Neural cell (in vitro differentiated cells): ENCODE results near the gene TBC1D10A. TPM values are rescaled to one million over a fixed set of nuclear protein-coding genes. Genes with fewer than 3 reads are reported as not detected.

Source experiments
- H2AFZ ChIP-seq: fragments of 200-600, 300-800 bp; sonication (generic), shearing (Covaris generic); 2 replicates; pipeline ENCODE4 v1.6.0; 2014; ENCODE audit warnings: low read depth, mild to moderate bottlenecking, antibody characterized with exemption, low read length, moderate library complexity
- H3F3A ChIP-seq: fragments of 200-600 bp; shearing (Covaris generic); 2 replicates; pipeline ENCODE4 v1.6.1; 2016; ENCODE audit warnings: mild to moderate bottlenecking, moderate library complexity, mixed read lengths, antibody characterized with exemption, low read length; ENCODE audit not compliant: insufficient read depth, poor library complexity, severe bottlenecking
- H3K27ac ChIP-seq: fragments of 200-600, 300-800 bp; sonication (generic), shearing (Covaris generic); 2 replicates; pipeline ENCODE4 v1.5.1; 2014; ENCODE audit warnings: mild to moderate bottlenecking, low read length, moderate library complexity
- H3K27me3 ChIP-seq: fragments of 300-800, 200-600 bp; sonication (generic), shearing (Covaris generic); 2 replicates; pipeline ENCODE4 v1.6.0; 2014; ENCODE audit warnings: mild to moderate bottlenecking, low read depth, low read length, moderate library complexity; ENCODE audit not compliant: insufficient read depth
- H3K36me3 ChIP-seq: fragments of 300-800, 200-600 bp; sonication (generic), shearing (Covaris generic); 2 replicates; pipeline ENCODE4 v1.5.1; 2014; ENCODE audit warnings: mild to moderate bottlenecking, antibody characterized with exemption, low read length, moderate library complexity; ENCODE audit not compliant: insufficient read depth
- H3K4me2 ChIP-seq: fragments of 300-800, 200-600 bp; sonication (generic), shearing (Covaris generic); 2 replicates; pipeline ENCODE4 v1.6.0; 2014; ENCODE audit warnings: mild to moderate bottlenecking, low read length
- H3K4me3 ChIP-seq: fragments of 300-800, 200-600 bp; sonication (generic), shearing (Covaris generic); 2 replicates; pipeline ENCODE4 v1.5.1; 2014; ENCODE audit warnings: mild to moderate bottlenecking, low read length, moderate library complexity
- H3K79me2 ChIP-seq: fragments of 200-600 bp; shearing (Covaris generic); replicated peaks from 2 replicates; pipeline ENCODE4 v1.6.0; 2014; ENCODE audit warnings: mild to moderate bottlenecking, low read length, moderate library complexity; ENCODE audit not compliant: insufficient read depth
- H3K9ac ChIP-seq: fragments of 300-800, 200-600 bp; sonication (generic), shearing (Covaris generic); 2 replicates; pipeline ENCODE4 v1.6.1; 2016; ENCODE audit warnings: mild to moderate bottlenecking, low read length, mixed read lengths
- H3K9me2 ChIP-seq: fragments of 200-600 bp; shearing (Covaris generic); 2 replicates; pipeline ENCODE4 v1.6.1; 2016; ENCODE audit warnings: mild to moderate bottlenecking, low read length, mixed read lengths; ENCODE audit not compliant: insufficient read depth
- H3K9me3 ChIP-seq: fragments of 200-600, 300-800 bp; sonication (generic), shearing (Covaris generic); 2 replicates; pipeline ENCODE4 v1.6.1; 2016; ENCODE audit warnings: mild to moderate bottlenecking, mixed run types, low read length, moderate library complexity, mixed read lengths
- H4K20me1 ChIP-seq: fragments of 200-600 bp; shearing (Covaris generic); 2 replicates; pipeline ENCODE4 v1.6.1; 2016; ENCODE audit warnings: mild to moderate bottlenecking, mixed run types; ENCODE audit not compliant: insufficient read depth
- CTCF ChIP-seq: fragments of 450-650 bp; IDR thresholded peaks from 2 replicates; pipeline ENCODE4 v1.5.1; 2014; ENCODE audit warnings: antibody characterized with exemption, mild to moderate bottlenecking, moderate library complexity; ENCODE audit not compliant: poor library complexity, severe bottlenecking
- EP300 ChIP-seq: fragments of 450-650 bp; conservative IDR thresholded peaks from 2 replicates; pipeline ENCODE4 v1.6.1; 2014; ENCODE audit warnings: antibody characterized with exemption, mild to moderate bottlenecking, moderate library complexity; ENCODE audit not compliant: poor library complexity, severe bottlenecking
- EZH2 ChIP-seq: fragments of 200-600, 300-800 bp; shearing (Covaris generic), sonication (generic); IDR thresholded peaks from 2 replicates; pipeline ENCODE4 v1.6.1; 2014; ENCODE audit warnings: antibody characterized with exemption, low read length, borderline replicate concordance, mild to moderate bottlenecking; ENCODE audit not compliant: insufficient read depth, poor library complexity, severe bottlenecking
- MXI1 ChIP-seq: fragments of 450-650 bp; conservative IDR thresholded peaks from 2 replicates; pipeline ENCODE4 v1.6.1; 2014; ENCODE audit warnings: antibody characterized with exemption, mild to moderate bottlenecking; ENCODE audit not compliant: poor library complexity, severe bottlenecking
- POLR2AphosphoS5 ChIP-seq: IDR thresholded peaks from 2 replicates; pipeline ENCODE4 v1.6.1; 2012
- RAD21 ChIP-seq: fragments of 450-650 bp; conservative IDR thresholded peaks from 2 replicates; pipeline ENCODE4 v1.6.1; 2014; ENCODE audit warnings: antibody characterized with exemption, mild to moderate bottlenecking, moderate library complexity
- REST ChIP-seq: IDR thresholded peaks from 2 replicates; pipeline ENCODE4 v1.6.1; 2012; ENCODE audit warnings: borderline replicate concordance
- SMC3 ChIP-seq: fragments of 450-650 bp; conservative IDR thresholded peaks from 2 replicates; pipeline ENCODE4 v1.6.1; 2014; ENCODE audit warnings: antibody characterized with exemption, mild to moderate bottlenecking, moderate library complexity; ENCODE audit not compliant: poor library complexity
- TAF1 ChIP-seq: IDR thresholded peaks from 2 replicates; pipeline ENCODE4 v1.6.1; 2012; ENCODE audit warnings: low read depth
- polyA plus RNA-seq: library from polyadenylated mRNA; depleted of rRNA; stranded (reverse); fragments of >200 nt; gene quantifications from 2 replicates; pipeline ENCODE4 v1.2.3, GENCODE V29; 2014

The TBC1D10A gene
- polyA plus RNA-seq, 1 donor from 2014 or later: 11.9 TPM

GRCh38 chr22:30310881-30311771 lies 15.6 kb downstream of the TBC1D10A start:
- no peaks in the 10 kb centered on the region for H4K20me1 ChIP-seq
- H3K4me2 ChIP-seq: no peak overlapping the region

More at GRCh38 chr22:30310881-30311771, 15.6 kb downstream of the TBC1D10A start:
- Histone ChIP-seq H3K27me3 (no peaks in the 10 kb centered on the region), H2AFZ (no peak overlapping the region), H3F3A (no peaks in the 10 kb centered on the region), H3K9me2 (no peaks in the 10 kb centered on the region), H3K4me3 (no peak overlapping the region), H3K9me3 (no peaks in the 10 kb centered on the region), H3K36me3 (no peaks in the 10 kb centered on the region), H3K9ac (no peak overlapping the region), H3K27ac (no peak overlapping the region), H3K79me2 (no peaks in the 10 kb centered on the region)
- no peak for TF ChIP-seq TAF1
- TF ChIP-seq RAD21: no peak
- no peak for TF ChIP-seq POLR2AphosphoS5
- TF ChIP-seq SMC3: no peak
- TF ChIP-seq EZH2: no peak
- no peak for TF ChIP-seq REST
- no peak for TF ChIP-seq EP300
- no peak for TF ChIP-seq CTCF
- no peak for TF ChIP-seq MXI1
